T-cell (primary cell): ENCODE results near the gene FBXO3. TPM values are rescaled to one million over a fixed set of nuclear protein-coding genes. Genes with fewer than 3 reads are reported as not detected.
A peak's percentile ranks its signal among the peaks of the same experiment; 100 is the strongest.

Experiments used
- ATAC-seq, 4 experiments: fragments of 200-7000 bp in 3 of 4; fragments of 150-1000 bp in 1 of 4; cut with Tn5 transposase; replicated peaks in 1 of 4; 1 replicate in 3 of 4; 2 replicates in 1 of 4; pipeline ENCODE4 v1.10.0; 2021; ENCODE audit warnings: moderate library complexity in 3 of 4, mild to moderate bottlenecking in 2 of 4, moderate number of reproducible peaks in 1 of 4
- CTCF ChIA-PET, 2 donors: fragments of 300-600 bp; sonication (Branson Sonifier 250); formaldehyde crosslinking; loops; one replicate each; lab custom pipeline; 2022; ENCODE audit warnings: antibody characterized with exemption in 2 of 2; lab: Charles Lee
- POLR2A ChIA-PET, 2 donors: fragments of 300-600 bp; sonication (Branson Sonifier 250); formaldehyde crosslinking; loops; one replicate each; lab custom pipeline; 2022; ENCODE audit warnings: antibody characterized with exemption in 2 of 2; lab: Charles Lee
- DNase-seq, 35 experiments: peaks; one replicate each; pipeline versions ENCODE4 v3.0.0 to v3.0.0-alpha.2; 2013 to 2023
- H3K27ac ChIP-seq: one replicate; pipeline ENCODE4 v1.5.1; 2013; ENCODE audit warnings: low read length
- H3K27me3 ChIP-seq, 2 experiments: replicated peaks in 1 of 2; 1 replicate in 1 of 2; 2 replicates in 1 of 2; pipeline versions ENCODE4 v1.6.1 to v1.7.0; 2013; ENCODE audit warnings: low read length in 1 of 2, mixed read lengths in 1 of 2; ENCODE audit not compliant: control insufficient read depth in 2 of 2, insufficient read depth in 2 of 2; ENCODE audit errors: extremely low read depth in 1 of 2
- H3K36me3 ChIP-seq, 2 donors: 1 replicate in 1 of 2; 2 replicates in 1 of 2; pipeline versions ENCODE4 v1.6.1 to v1.7.0; 2013; ENCODE audit warnings: low read length in 1 of 2; ENCODE audit not compliant: control insufficient read depth in 2 of 2, insufficient read depth in 1 of 2; ENCODE audit errors: extremely low read depth in 1 of 2
- H3K4me1 ChIP-seq, 2 experiments: 1 replicate in 1 of 2; 2 replicates in 1 of 2; pipeline versions ENCODE4 v1.6.1 to v1.7.0; 2013; ENCODE audit warnings: low read length in 2 of 2, mixed read lengths in 1 of 2; ENCODE audit not compliant: insufficient read depth in 2 of 2, control insufficient read depth in 1 of 2; ENCODE audit errors: extremely low read depth in 1 of 2
- H3K4me3 ChIP-seq, 2 donors: 1 replicate in 1 of 2; 2 replicates in 1 of 2; pipeline versions ENCODE4 v1.5.1 to v1.7.0; 2013; ENCODE audit warnings: mild to moderate bottlenecking in 2 of 2, low read length in 1 of 2, moderate library complexity in 1 of 2; ENCODE audit not compliant: control insufficient read depth in 1 of 2; ENCODE audit errors: extremely low read depth in 1 of 2
- H3K9me3 ChIP-seq: 2 replicates; pipeline ENCODE4 v1.7.0; 2013
- H3K27ac Mint-ChIP-seq, 2 donors: one replicate each; pipeline ENCODE4 v1.8.0; 2020 to 2021; ENCODE audit warnings: mild to moderate bottlenecking in 2 of 2, mixed read lengths in 2 of 2
- H3K27me3 Mint-ChIP-seq, 2 donors: one replicate each; pipeline ENCODE4 v1.8.0; 2021 to 2022; ENCODE audit warnings: mixed read lengths in 2 of 2
- H3K36me3 Mint-ChIP-seq: one replicate; pipeline ENCODE4 v1.8.0; 2021; ENCODE audit warnings: mixed read lengths
- H3K4me1 Mint-ChIP-seq, 3 donors: one replicate each; pipeline ENCODE4 v1.8.0; 2020 to 2022; ENCODE audit warnings: mixed read lengths in 3 of 3, mild to moderate bottlenecking in 1 of 3
- H3K4me3 Mint-ChIP-seq, 3 donors: one replicate each; pipeline ENCODE4 v1.8.0; 2020 to 2022; ENCODE audit warnings: mild to moderate bottlenecking in 3 of 3, mixed read lengths in 3 of 3, moderate library complexity in 3 of 3
- H3K9me3 Mint-ChIP-seq, 3 donors: one replicate each; pipeline ENCODE4 v1.8.0; 2020 to 2022; ENCODE audit warnings: mixed read lengths in 3 of 3
- WGBS: methylation state at CpG from one replicate; pipeline ENCODE4 v1.1.5; 2013; ENCODE audit warnings: missing lambda C conversion rate; ENCODE audit not compliant: insufficient coverage; 5-methylcytosine and 5-hydroxymethylcytosine counted together
- total RNA-seq, 35 experiments: library from RNA in 6 of 35; stranded (reverse) in 6 of 35; fragments of 120-200 nt in 1 of 35; gene quantifications; one replicate each; pipeline versions ENCODE4 v1.2.1 to v1.2.4 and lab custom pipeline; 2013 to 2026

The FBXO3 gene
- total RNA-seq, 5 donors from 2014 or later (not counting 1 experiment from before 2014, with no cell fraction given), result 37.1 to 60.0 (median 41.1) TPM

DNA sequence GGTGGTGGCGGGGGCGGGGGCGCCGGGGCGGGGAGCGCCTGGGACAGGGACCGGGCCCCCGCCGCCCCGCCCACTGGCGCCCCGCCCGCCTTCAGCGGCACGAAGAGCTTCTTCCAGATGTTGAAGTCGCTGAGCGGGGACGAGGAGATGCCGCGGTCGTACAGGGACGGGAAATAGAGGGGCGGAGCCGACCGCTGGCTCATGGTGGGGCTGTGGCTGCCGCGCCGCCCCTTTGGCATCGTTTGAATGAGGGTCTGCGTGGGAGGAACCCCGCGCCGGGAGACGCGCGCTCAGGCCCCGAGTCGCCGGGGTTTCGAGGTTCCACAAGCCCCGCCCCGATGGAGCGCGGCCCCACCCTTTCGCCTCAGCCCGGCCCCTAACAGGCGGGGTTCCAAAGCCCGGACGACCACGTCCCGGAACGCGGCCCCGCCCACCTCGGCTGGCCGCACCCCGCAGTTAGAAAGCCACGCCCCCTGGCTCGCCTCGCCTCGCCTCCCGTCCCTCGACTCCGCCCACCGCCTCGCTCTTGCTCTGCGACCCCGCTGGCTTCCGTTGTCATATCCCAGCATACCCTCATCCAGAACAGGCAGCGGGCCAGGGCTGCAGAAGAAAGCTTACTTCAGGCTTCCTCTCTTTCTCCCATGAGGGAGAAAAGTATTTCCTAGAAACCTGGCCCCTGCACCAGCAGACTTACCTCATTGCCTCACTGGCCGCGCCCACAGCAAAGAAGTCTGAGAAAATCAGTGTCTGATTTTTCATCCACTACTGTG lies 73.6 kb downstream of the FBXO3 start, which contains the start of gene C11orf91:
Gene C11orf91 (minus strand): TSS at position 325 of the 770 bp plus-strand sequence. CDS start 86 bp downstream, at position 239.
- no peak within 1 kb of the TSS for H3K27ac ChIP-seq
- H3K36me3 ChIP-seq, result no peaks in the 10 kb centered on the region
- peak within 1 kb of the TSS; percentile 86 to 92 (median 88) for H3K4me3 Mint-ChIP-seq
- H3K4me1 ChIP-seq, result peaks cover 0 to 13% of the 10 kb centered on the region in 2 experiments
- H3K36me3 Mint-ChIP-seq, result no peaks in the 10 kb centered on the region
- no peaks in the 10 kb centered on the region for H3K9me3 ChIP-seq
- under 1% methylated on average over 62 of the region's 72 CpGs for WGBS
- ATAC-seq (peak; percentile 90 to 96 (median 94)), DNase-seq (peak; percentile 80 to 97 (median 87))
- H3K27me3 Mint-ChIP-seq, result peaks cover 10 to 13% of the 10 kb centered on the region in 2 donors
- POLR2A ChIA-PET, result interaction anchor here in 1 of 2 donors (0.6 kb wide), 2 partner anchors 36 to 42 kb away, joined by 4 to 9 read pairs; partner anchors contain the start of gene CD59
- H3K4me3 ChIP-seq, result peak within 1 kb of the TSS; percentile 64 to 76
- H3K9me3 Mint-ChIP-seq, result no peaks in the 10 kb centered on the region
- H3K27me3 ChIP-seq, result peaks cover 0 to 10% of the 10 kb centered on the region in 2 experiments
- H3K27ac Mint-ChIP-seq, result peak within 1 kb of the TSS; percentile 1 to 63
- H3K4me1 Mint-ChIP-seq, result peaks cover 16 to 31% (median 19%) of the 10 kb centered on the region in 3 donors
- CTCF ChIA-PET, result interaction anchor here (0.8 to 2.9 kb wide), 5 partner anchors 10 to 74 kb away, joined by 3 to 22 read pairs (median 4); partner anchors contain the start of gene FBXO3 (in 1 of the 2)

DNA sequence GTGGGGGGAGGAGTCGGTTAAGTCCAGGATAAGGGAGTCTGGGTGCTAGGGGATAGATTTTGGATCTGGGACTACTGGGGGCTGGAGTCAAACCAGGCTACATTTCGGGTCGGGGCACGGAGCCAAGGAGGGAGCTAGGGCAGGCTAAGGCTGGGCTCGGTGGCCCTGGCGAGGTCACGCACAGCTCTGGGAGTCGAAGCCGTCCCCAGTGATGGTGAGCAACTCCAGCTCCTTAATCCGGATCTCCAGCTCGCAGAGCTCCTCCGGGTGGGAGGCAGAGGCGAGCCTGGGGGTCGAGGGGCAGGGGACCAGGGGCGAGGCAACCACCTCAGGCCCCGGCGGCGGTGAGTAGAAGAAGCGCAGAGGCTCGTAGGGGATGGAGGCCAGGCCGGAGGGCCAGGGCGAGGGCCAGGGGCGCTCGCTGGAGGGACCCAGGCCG lies 74.2 kb downstream of the FBXO3 start:
- H3K4me1 ChIP-seq, result peaks cover 0 to 13% of the 10 kb centered on the region in 2 experiments
- no peaks in the 10 kb centered on the region for H3K9me3 ChIP-seq
- H3K36me3 Mint-ChIP-seq, result no peaks in the 10 kb centered on the region
- H3K9me3 Mint-ChIP-seq, result no peaks in the 10 kb centered on the region
- no peaks in the 10 kb centered on the region for H3K36me3 ChIP-seq
- ATAC-seq, result no peak
- no peak overlapping the region for H3K27ac ChIP-seq
- 42% methylated on average over 25 of the region's 25 CpGs for WGBS
- H3K27ac Mint-ChIP-seq, result no peak overlapping the region
- H3K4me3 ChIP-seq, result peak overlapping the region; percentile 18 to 76
- ChIA-PET POLR2A (interaction anchor here (0.6 kb wide), 4 partner anchors 36 to 289 kb away, joined by 3 to 9 read pairs (median 4); partner anchors contain the start of gene CD59 (in 1 of the 2)), CTCF (interaction anchor here (0.8 to 2.9 kb wide), 3 partner anchors 42 to 74 kb away, joined by 3 to 22 read pairs (median 6); partner anchors contain the start of gene FBXO3 (in 1 of the 2))
- peaks cover 0 to 14% of the 10 kb centered on the region in 2 experiments for H3K27me3 ChIP-seq
- peaks cover 16 to 31% (median 19%) of the 10 kb centered on the region in 3 donors for H3K4me1 Mint-ChIP-seq
- peak overlapping the region; percentile 66 to 88 (median 75) for H3K4me3 Mint-ChIP-seq
- H3K27me3 Mint-ChIP-seq, result peaks cover 10 to 16% of the 10 kb centered on the region in 2 donors
- peak in 3 of 35 experiments; percentile 1 to 4 (median 3) for DNase-seq

DNA sequence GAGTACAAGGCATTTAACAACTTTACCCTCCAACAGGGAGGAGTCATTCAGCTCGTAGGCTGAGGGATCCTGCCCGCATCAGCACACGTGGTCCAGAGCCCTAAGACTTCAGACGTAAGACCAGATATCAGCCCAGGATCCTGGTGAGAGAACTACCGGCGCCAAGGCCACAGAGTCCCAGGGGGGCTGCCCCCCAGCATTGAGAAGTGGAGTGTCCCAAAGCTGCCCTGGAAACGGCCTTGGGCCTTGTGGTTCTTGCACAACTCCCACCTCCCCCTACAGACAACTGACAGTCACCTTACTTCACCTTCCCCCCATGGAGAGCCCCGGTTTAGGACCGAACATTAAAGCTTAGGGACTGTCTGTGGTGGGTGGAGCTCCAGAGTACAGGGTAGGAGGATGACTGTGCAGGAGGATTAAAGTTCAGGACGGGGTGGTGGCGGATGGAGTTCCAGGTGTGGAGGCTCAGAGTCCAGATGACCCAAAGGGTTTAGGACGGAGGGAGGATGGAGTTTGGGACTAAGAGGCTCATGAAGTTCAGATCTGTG lies 74.7 kb downstream of the FBXO3 start:
- Mint-ChIP-seq H3K4me1 (peaks cover 16 to 31% (median 19%) of the 10 kb centered on the region in 3 donors), H3K27me3 (peaks cover 10 to 16% of the 10 kb centered on the region in 2 donors), H3K9me3 (no peaks in the 10 kb centered on the region), H3K4me3 (peak overlapping the region; percentile 66 to 88 (median 75)), H3K36me3 (no peaks in the 10 kb centered on the region), H3K27ac (no peak overlapping the region)
- DNase-seq, result no peak
- CTCF ChIA-PET, result interaction anchor here (0.8 to 2.3 kb wide), 2 partner anchors 43 to 75 kb away, joined by 3 to 6 read pairs; partner anchors contain the start of gene FBXO3 (in 1 of the 2)
- Histone ChIP-seq H3K4me1 (peaks cover 0 to 13% of the 10 kb centered on the region in 2 experiments), H3K9me3 (no peaks in the 10 kb centered on the region), H3K27ac (no peak overlapping the region), H3K36me3 (no peaks in the 10 kb centered on the region), H3K27me3 (peaks cover 0 to 17% of the 10 kb centered on the region in 2 experiments), H3K4me3 (no peak overlapping the region)
- POLR2A ChIA-PET, result interaction anchor here (0.6 kb wide), 3 partner anchors 37 to 289 kb away, joined by 3 to 9 read pairs (median 3); partner anchors contain the start of gene CD59 (in 1 of the 2)
- no peak for ATAC-seq
- 65% methylated on average over 6 of the region's 12 CpGs for WGBS

DNA sequence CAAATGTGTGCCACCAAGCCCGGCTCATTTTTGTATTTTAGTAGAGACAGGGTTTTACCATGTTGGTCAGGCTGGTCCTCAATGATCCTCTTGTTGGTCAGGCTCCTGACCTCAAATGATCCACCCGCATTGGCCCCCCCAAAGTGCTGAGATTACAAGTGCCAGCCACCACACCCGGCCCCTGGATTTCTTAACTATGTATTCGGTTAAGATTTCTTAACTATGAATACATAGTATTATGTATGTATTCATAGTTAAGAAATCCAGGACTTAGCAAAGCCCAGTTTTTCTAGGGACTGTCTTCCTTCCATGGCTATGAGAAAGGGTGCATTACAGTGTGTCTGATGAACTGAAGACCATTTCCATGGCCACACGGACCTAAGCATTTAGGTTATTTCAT lies 75.4 kb downstream of the FBXO3 start:
- 100% methylated on average over 2 of the region's 5 CpGs for WGBS
- Mint-ChIP-seq H3K4me3 (peak overlapping the region in 2 of 3 donors; percentile 75 to 88), H3K27ac (no peak overlapping the region), H3K4me1 (peaks cover 16 to 31% (median 19%) of the 10 kb centered on the region in 3 donors), H3K9me3 (no peaks in the 10 kb centered on the region), H3K36me3 (no peaks in the 10 kb centered on the region), H3K27me3 (peaks cover 10 to 16% of the 10 kb centered on the region in 2 donors)
- H3K27me3 ChIP-seq, result peaks cover 0 to 21% of the 10 kb centered on the region in 2 experiments
- DNase-seq (no peak), ATAC-seq (no peak)
- H3K36me3 ChIP-seq, result no peaks in the 10 kb centered on the region
- CTCF ChIA-PET, result no interaction called here
- H3K4me3 ChIP-seq, result no peak overlapping the region
- POLR2A ChIA-PET, result no interaction called here
- H3K9me3 ChIP-seq, result no peaks in the 10 kb centered on the region
- no peak overlapping the region for H3K27ac ChIP-seq
- H3K4me1 ChIP-seq, result peaks cover 0 to 13% of the 10 kb centered on the region in 2 experiments

DNA sequence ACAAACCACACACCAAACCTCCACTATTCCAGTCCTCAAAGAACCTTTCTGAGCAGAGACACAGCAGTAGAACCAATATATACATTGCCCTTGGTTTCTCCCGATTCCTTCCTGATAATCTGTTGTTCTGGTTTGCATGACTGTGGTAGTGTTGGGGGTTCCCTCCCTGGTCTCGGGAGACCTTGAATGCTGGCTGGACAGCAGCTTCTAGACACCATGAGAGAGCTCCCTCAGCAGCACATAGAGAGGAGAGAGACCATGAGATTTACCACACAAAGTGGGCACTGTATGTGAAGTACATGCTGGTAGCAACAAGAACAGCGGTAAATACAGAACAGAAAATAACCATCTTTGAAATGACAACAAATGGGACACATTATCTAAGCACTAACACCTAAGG lies 76.3 kb downstream of the FBXO3 start:
- Mint-ChIP-seq H3K27ac (no peak overlapping the region), H3K36me3 (no peaks in the 10 kb centered on the region), H3K4me1 (peaks cover 16 to 31% (median 19%) of the 10 kb centered on the region in 3 donors), H3K9me3 (no peaks in the 10 kb centered on the region), H3K27me3 (peaks cover 10 to 16% of the 10 kb centered on the region in 2 donors), H3K4me3 (no peak overlapping the region)
- Histone ChIP-seq H3K36me3 (no peaks in the 10 kb centered on the region), H3K4me1 (peaks cover 0 to 13% of the 10 kb centered on the region in 2 experiments), H3K9me3 (no peaks in the 10 kb centered on the region), H3K27ac (no peak overlapping the region), H3K4me3 (no peak overlapping the region), H3K27me3 (peaks cover 0 to 23% of the 10 kb centered on the region in 2 experiments)
- no peak for DNase-seq
- ChIA-PET CTCF (no interaction called here), POLR2A (no interaction called here)
- WGBS, result 84% methylated on average over 2 of the region's 3 CpGs
- no peak for ATAC-seq
